ENCODE measurements around the gene NUDT16L1. TPM values are rescaled to one million over a fixed set of nuclear protein-coding genes. Genes with fewer than 3 reads are reported as not detected.

Gene NUDT16L1
- polyA plus RNA-seq, 3 donors, result 40.0 to 62.7 (median 41.1) TPM

DNA sequence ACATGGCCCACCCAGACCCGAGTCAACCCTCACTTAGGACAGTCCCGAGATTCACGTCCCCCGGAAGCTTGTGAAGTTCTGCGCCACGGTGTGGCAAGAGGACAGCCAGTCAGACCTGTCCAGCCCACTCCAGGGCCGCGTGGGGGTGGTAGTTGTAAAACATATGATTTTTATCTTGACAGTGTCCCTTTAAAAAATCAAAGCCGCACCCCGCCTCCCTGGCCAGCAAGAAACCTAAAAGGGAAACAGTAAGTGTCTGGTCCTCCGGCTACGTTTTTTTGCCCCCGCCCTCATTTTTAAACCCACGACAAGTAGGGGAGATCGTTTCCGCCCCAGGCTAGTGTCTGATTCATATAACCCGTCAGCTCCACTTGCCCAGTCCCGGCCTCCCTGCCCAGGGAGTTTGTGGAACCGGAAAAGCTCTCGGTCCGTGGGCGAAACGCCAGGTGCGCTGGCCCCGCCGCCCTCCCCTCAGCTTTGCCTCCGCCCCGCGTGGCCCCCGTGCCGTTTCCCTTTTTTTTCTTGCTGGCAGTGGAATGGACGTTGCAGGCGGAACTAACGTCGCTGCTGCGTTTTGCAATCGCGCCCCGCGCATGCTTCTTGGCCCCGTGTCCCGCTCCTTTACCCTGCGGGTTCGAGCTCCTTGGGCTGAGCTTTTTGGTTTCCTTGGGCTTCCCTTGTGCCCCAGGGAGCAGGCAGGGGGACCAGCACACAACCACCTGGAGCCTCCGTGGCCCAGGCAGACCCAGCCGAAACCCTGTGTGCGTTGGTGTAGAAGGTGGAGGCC, 13.3 kb upstream of the NUDT16L1 start:
- H3K36me3 ChIP-seq (replicated peaks in 1 of 2; ENCODE audit: control insufficient read depth in 1 of 2, insufficient read depth in 2 of 2, low read length in 2 of 2), result peaks cover 51 to 61% of the 10 kb centered on the region in 2 donors
- H3K4me3 ChIP-seq (replicated peaks in 1 of 3; ENCODE audit: low read depth in 2 of 3, low read length in 3 of 3), result peak overlapping the region; percentile 6 to 77 (median 47)
- Mint-ChIP-seq H3K4me3 (peak overlapping the region; percentile 73 to 81), H3K9me3 (peaks cover 0 to 2% (median 0%) of the 10 kb centered on the region in 7 donors), H3K27me3 (ENCODE audit: low read depth in 3 of 3) (no peaks in the 10 kb centered on the region), H3K36me3 (peaks cover 35 to 83% of the 10 kb centered on the region in 2 donors), H3K27ac (peak overlapping the region; percentile 90 to 98 (median 95)), H3K4me1 (peaks cover 50% of the 10 kb centered on the region)
- H3K4me1 ChIP-seq (ENCODE audit: control insufficient read depth in 1 of 2, insufficient read depth in 2 of 2, low read length in 2 of 2), result peaks cover 46 to 48% of the 10 kb centered on the region in 2 donors
- peaks cover 46% of the 10 kb centered on the region for H3K79me2 ChIP-seq (ENCODE audit: insufficient read depth, low read length)
- H3K9me3 ChIP-seq (replicated peaks in 1 of 2; ENCODE audit: control insufficient read depth in 1 of 2, insufficient read depth in 1 of 2, low read length in 2 of 2), result no peaks in the 10 kb centered on the region
- WGBS (ENCODE audit: insufficient coverage), result 18% methylated on average over 44 of the region's 47 CpGs
- H3K4me2 ChIP-seq (replicated peaks; ENCODE audit: extremely low read depth, low read length, poor library complexity, severe bottlenecking), result peak overlapping the region; percentile 80
- DNase-seq, result peak; percentile 91 to 95 (median 92)
- peak overlapping the region; percentile 72 for H3K9ac ChIP-seq (ENCODE audit: insufficient read depth, low read length, poor library complexity, severe bottlenecking)
- TF ChIP-seq, protein P1, sequence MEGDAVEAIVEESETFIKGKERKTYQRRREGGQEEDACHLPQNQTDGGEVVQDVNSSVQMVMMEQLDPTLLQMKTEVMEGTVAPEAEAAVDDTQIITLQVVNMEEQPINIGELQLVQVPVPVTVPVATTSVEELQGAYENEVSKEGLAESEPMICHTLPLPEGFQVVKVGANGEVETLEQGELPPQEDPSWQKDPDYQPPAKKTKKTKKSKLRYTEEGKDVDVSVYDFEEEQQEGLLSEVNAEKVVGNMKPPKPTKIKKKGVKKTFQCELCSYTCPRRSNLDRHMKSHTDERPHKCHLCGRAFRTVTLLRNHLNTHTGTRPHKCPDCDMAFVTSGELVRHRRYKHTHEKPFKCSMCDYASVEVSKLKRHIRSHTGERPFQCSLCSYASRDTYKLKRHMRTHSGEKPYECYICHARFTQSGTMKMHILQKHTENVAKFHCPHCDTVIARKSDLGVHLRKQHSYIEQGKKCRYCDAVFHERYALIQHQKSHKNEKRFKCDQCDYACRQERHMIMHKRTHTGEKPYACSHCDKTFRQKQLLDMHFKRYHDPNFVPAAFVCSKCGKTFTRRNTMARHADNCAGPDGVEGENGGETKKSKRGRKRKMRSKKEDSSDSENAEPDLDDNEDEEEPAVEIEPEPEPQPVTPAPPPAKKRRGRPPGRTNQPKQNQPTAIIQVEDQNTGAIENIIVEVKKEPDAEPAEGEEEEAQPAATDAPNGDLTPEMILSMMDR (IDR thresholded peaks at IDR 0.05), result no peak
- H3K27ac ChIP-seq (ENCODE audit: low read depth in 1 of 2, low read length in 2 of 2), result peak overlapping the region; percentile 94
- H3K27me3 ChIP-seq (ENCODE audit: control insufficient read depth in 2 of 2, insufficient read depth in 2 of 2, low read length in 2 of 2), result no peaks in the 10 kb centered on the region
- intact Hi-C loops (cut with micrococcal nuclease), result loop anchor here in 1 of 2 donors (2.0 to 5.0 kb wide), 2 partner anchors 15 to 58 kb away; partner anchors contain the start of gene MGRN1
- H2AFZ ChIP-seq (ENCODE audit: insufficient read depth, low read depth, low read length, poor library complexity, severe bottlenecking), result peak overlapping the region; percentile 66
- H4K20me1 ChIP-seq (ENCODE audit: insufficient read depth, low read length), result peaks cover 13% of the 10 kb centered on the region

DNA sequence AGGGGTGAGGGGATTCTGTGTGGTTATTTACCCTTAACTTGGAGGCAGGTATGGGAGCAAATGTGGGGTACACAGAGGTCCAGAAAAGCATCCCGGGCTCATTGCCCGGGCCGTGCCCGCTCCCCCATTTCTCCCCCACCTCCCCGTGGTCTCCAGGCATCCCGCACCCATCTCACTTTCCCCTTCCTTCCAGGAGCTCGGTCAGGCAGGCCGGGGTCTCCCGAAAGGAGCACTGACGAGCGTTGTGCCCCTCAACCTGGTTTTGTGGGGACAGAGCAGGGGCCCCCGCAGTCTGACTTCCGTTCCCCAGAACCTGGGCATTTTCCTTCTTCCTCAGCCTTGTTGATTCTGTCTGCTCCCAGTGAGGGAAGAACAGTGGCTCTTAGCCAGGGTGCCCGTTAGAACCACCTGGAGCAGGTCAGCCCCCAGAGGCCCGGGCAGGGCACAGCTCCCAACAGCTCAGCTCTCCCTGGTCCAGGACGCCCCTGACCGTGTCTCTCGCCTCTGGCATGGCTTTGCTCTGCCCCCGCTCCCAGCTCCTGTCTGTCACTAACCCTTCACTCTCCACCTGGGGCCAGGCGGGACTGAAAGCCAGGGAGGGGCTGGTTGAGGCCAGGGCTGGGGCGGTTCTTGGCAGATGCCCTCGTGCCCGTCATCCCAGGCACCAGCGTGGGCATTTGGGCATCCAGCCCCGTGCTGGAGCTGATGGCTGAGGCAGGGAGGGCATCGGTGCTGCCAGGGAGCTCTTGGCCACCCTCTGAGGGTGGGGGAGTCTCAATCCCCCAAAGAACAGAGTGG, 12.5 kb upstream of the NUDT16L1 start:
- Histone ChIP-seq H3K79me2 (ENCODE audit: insufficient read depth, low read length) (peaks cover 43% of the 10 kb centered on the region), H3K9ac (ENCODE audit: insufficient read depth, low read length, poor library complexity, severe bottlenecking) (peak overlapping the region; percentile 72), H3K27me3 (ENCODE audit: control insufficient read depth in 2 of 2, insufficient read depth in 2 of 2, low read length in 2 of 2) (no peaks in the 10 kb centered on the region), H3K9me3 (replicated peaks in 1 of 2; ENCODE audit: control insufficient read depth in 1 of 2, insufficient read depth in 1 of 2, low read length in 2 of 2) (no peaks in the 10 kb centered on the region), H3K4me1 (ENCODE audit: control insufficient read depth in 1 of 2, insufficient read depth in 2 of 2, low read length in 2 of 2) (peaks cover 46 to 48% of the 10 kb centered on the region in 2 donors), H3K36me3 (replicated peaks in 1 of 2; ENCODE audit: control insufficient read depth in 1 of 2, insufficient read depth in 2 of 2, low read length in 2 of 2) (peaks cover 55 to 61% of the 10 kb centered on the region in 2 donors), H3K4me2 (replicated peaks; ENCODE audit: extremely low read depth, low read length, poor library complexity, severe bottlenecking) (peak overlapping the region; percentile 80), H4K20me1 (ENCODE audit: insufficient read depth, low read length) (peaks cover 13% of the 10 kb centered on the region), H2AFZ (ENCODE audit: insufficient read depth, low read depth, low read length, poor library complexity, severe bottlenecking) (peak overlapping the region; percentile 61), H3K4me3 (replicated peaks in 1 of 3; ENCODE audit: low read depth in 2 of 3, low read length in 3 of 3) (peak overlapping the region; percentile 6 to 77 (median 47)), H3K27ac (ENCODE audit: low read depth in 1 of 2, low read length in 2 of 2) (peak overlapping the region; percentile 94)
- Mint-ChIP-seq H3K4me1 (peaks cover 50% of the 10 kb centered on the region), H3K27me3 (ENCODE audit: low read depth in 3 of 3) (no peaks in the 10 kb centered on the region), H3K27ac (peak overlapping the region; percentile 90 to 98 (median 95)), H3K9me3 (peaks cover 0 to 2% (median 0%) of the 10 kb centered on the region in 7 donors), H3K4me3 (peak overlapping the region; percentile 73 to 81), H3K36me3 (peaks cover 41 to 83% of the 10 kb centered on the region in 2 donors)
- 72% methylated on average over 16 of the region's 26 CpGs for WGBS (ENCODE audit: insufficient coverage)
- no peak for DNase-seq
- intact Hi-C loops (cut with micrococcal nuclease), result loop anchor here in 1 of 2 donors (2.0 to 5.0 kb wide), 2 partner anchors 16 to 59 kb away; partner anchors contain the start of gene MGRN1
- TF ChIP-seq, protein P1 (IDR thresholded peaks at IDR 0.05), result no peak
